GM18517 (cell line): Measurements from ENCODE around the gene ZNF223.
A peak's percentile ranks its signal among the peaks of the same experiment; 100 is the strongest.

Source experiments
- ATAC-seq: cut with Tn5 transposase; IDR thresholded peaks from one replicate; pipeline ENCODE4 v1.9.1; 2021; ENCODE audit warnings: mild to moderate bottlenecking, moderate library complexity; ENCODE audit not compliant: unreplicated experiment

ZNF223 gene

DNA sequence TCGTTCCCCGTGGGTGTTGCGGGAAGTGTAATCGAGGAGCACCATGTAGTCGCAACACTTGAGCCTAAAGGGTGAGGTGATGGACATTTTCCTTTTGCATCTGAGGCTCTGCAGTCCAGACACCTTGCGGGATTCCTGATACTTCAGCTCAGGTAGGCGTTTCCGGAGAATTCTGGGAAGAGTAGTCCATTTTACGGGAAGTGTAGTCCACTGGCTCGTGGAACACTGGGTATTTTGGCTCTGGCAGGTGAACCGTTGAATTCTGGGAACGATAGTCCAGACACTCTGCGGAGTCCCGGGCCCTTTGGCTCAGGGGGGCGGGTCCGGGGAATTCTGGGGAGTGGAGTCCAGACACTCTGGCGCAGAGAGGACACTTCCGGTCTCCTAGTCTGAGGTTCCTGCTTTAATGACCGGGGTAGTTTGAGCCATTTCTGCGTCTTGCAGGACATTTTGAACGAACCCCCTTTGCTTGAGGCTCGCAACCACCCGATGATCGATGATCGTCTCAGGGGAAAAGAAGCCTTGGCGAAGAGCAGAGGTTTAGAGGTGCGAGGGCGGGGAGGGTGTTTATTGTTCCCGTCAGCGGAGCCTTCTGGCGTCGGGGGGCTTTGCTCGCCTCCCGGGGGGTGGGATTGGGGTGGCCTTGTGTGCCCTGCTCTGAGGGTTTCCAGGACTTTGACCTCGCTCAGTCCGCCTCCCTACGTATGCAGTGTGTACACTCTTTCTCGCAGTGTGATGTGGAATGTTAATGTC lies at the start of gene ZNF223:
ZNF223 (plus strand) TSS at position 387 of the 753 bp plus-strand sequence. CDS start 3,141 bp downstream, outside the sequence.
- ATAC-seq: no peak

DNA sequence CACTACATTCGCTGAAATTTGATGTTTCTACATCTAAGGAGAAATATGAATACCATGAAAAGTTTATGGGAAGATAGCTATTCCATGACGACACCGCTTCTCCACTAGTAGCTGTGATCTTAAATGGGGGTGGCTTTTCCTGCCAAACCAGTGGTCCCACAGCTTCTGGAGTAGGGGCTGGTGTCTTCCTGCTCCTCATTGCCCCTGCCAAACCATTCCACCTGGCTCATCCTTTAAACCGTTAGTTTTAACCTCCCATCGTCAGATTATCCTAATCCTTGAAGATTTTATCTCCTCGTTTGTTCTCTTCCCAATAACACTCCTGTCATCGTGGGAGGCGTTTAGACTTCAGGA lies 49.6 kb upstream of the ZNF223 start:
- ATAC-seq: no peak

DNA sequence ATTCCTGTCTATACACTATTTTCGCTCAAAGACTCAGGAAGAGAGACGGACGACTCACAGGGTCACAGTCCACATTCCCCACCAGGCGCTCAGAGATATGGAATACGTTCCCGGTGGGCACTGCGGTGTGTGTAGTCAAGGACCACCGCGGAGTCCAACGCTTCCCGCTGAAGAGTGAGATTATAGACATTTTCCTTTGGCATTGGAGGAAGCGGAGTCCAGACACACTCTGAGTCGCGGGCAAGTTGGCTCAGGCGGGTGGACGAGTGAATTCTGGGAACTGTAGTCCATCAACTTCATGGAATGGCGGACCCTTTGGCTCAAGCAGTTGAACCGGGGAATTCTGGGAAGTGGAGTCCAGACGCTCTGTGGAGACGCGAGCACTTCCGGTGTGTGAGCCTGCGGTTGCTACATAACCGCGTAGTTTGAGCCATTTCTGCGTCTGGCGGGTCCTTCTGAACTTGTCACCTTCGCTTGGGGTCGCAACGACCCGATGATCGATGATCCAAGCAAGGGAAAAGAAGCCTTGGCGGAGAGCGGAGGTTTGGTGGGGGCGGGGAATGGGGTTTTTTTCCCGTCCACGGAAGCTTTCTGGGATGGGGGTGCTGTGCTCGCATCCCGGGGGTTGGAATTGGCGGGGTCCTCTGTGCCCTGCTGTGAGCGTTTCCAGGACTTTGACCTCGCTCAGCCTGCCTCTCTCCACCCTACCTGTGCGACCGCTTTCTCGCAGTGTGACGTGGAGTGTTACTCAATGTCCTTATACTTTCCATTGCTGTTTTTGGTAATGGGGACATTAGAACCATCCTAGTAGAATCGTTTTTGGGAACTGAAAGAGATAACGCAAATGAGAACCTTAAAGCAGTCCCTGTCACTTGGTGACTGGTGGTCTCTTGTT lies 49.0 kb upstream of the ZNF223 start, which contains the start of gene ZNF230:
ZNF230 (plus strand) TSS at position 392 of the 895 bp plus-strand sequence. CDS start 4,122 bp downstream, outside the sequence.
- ATAC-seq: peak; percentile 93

DNA sequence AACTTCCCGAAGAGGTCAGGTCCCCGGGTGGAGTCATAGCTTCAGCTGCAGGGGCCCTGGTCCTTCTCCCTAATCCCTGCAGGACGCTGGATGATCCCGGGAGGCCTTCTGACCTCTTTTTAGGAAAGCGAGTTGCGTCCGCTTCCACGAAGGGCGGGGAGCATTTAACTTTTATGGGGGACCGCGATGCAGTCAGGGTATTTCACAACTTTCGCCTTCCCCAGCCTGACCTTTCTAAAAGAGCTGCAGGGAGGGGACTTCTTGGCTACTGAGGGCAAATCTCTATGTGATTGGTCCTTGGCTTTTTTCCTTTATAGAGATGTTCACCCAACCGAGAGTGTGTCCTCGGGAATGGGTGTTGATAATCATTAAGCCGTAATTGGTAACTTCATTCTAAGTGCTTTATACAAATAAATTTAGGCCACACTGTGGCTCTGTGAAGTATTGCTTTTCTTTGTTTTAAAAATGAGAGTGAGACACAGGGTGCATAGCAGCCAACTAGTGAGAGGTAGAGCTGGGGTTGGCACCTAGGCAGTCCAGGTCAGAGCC lies 48.3 kb upstream of the ZNF223 start:
- peak; percentile 31 for ATAC-seq

DNA sequence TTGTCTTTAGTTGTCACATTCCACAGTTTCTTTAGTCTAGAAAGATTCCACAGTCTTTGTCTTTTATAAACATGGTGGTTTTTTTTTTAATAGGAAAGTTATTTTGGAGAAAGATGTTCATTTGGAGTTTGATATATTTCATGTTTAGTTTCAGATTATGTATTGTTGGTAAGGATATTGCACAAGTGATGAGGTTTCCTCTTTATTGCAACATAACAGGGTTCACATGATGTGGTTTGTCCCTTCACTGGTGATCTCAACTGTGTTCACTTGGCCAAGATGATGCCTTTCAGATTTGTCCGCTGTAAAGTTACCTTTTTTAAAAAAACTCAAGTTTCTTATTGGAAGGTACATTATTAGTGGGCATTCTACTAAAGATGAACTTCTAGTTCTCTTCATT lies 45.9 kb upstream of the ZNF223 start:
- ATAC-seq: no peak

DNA sequence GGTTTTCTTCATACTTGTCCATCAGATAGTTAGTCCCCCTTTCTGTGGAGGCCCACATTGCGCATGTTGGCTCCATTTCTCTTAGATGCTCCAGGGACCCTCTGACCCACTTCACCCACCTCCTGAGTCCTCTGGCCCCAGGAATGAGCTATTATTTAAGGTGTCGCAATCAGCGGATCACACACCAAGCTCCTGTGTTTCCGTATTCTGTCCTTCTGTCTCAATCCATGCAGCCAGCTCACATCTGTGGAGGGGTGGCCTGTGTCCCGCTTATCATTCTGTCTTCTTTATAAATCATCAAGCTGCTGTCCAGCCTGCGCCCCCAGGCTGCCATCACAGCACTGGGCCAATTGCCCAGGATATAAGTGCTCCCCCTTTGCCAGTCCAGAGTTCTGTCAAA lies 44.4 kb upstream of the ZNF223 start:
- ATAC-seq: no peak

DNA sequence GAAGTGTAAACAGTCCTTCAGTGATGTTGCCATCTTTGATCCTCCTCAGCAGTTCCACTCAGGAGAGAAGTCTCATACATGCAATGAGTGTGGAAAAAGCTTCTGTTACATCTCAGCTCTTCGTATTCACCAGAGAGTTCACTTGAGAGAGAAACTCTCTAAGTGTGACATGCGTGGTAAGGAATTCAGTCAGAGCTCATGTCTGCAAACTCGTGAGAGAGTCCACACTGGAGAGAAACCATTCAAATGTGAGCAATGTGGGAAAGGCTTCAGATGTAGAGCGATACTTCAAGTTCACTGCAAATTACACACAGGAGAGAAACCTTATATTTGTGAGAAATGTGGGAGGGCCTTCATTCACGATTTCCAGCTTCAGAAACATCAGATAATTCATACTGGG lies 41.4 kb upstream of the ZNF223 start:
- no peak for ATAC-seq

DNA sequence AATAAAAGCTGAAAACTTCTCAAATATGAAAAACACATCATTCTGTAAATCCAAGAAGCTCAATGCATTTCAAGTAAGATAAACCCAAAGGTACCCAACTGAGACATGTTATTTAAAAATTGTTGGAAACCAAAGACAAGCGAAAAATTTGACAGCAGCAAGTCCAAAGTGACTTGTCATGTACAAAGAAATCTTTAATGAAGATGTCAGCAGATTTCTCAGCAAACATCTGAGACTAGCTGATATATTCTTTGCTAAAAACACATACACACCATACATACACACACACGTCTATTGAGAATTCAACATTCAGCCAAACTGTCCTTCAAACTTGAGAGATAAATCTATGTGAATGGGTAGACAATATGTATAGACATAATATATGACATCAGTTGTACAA lies 32.3 kb upstream of the ZNF223 start:
- ATAC-seq: no peak

DNA sequence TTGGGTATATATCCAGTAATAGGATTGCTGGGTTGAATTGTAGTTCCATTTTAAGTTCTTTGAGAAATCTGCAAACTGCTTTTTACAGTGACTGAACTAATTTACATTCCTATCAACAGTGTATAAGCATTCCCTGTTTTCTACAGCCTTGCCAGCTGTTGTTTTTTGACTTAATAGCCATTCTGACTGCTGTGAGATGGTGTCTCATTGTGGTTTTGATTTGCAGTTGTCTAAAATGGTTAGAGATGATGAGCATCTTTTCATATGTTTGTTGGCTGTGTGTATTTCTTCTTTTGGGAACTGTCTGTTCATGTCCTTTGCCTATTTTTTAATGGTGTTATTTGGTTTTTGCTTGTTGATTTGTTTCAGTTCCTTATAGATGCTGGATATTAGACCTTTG lies 30.6 kb upstream of the ZNF223 start:
- no peak for ATAC-seq

DNA sequence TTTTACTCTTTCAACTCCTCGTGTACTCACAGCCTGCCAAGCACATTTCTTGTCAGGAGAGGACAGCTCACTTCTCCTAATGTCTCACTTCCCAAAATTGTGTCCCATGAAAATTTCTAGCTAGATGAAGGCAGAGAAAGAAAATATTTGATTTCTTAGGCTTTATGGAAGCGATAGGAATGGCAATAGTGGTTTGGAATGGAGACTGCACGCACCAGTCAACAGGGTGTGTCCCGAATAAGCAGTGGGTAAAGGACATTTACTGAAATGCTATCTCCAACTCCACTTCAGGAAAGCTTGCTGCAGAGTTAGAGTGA lies 27.0 kb upstream of the ZNF223 start:
- no peak for ATAC-seq

DNA sequence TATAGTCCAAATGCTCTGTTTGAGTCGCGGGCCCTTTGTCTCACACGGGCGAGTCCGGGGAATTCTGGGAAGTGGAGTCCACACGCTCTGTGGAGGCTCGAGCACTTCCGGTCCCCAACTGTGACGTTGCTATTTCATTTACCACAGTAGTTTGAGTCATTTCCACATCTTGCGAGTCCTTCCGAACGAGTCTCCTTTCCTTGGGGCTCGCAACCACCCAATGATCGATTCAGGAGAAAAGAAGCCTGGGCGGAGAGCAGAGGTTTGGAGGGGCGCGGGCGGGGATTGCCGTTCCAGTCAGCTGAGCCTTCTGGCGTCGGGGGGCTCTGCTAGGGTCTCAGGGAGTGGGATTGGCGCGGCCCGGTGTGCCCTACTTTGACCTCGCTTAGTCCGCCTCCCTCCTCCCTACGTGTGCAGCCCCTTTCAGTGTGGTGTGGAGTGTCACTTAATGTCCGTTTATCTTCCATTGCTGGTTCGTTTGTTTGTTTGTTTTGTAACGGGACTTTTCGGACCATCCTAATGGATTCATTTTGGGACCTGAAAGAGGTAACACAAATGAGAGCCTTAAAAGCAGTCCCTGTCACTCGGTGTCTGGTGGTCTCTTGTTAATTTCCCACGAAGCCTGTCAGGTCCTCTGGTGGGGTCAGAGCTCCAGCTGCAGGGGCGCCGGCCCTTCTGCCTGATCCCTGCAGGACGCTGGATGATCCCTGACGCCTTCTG lies 26.5 kb upstream of the ZNF223 start, which contains the start of gene ZNF222:
ZNF222 (plus strand) TSS at position 163 of the 720 bp plus-strand sequence; CDS start at position 221, 58 bp downstream.
- ATAC-seq: peak; percentile 89

DNA sequence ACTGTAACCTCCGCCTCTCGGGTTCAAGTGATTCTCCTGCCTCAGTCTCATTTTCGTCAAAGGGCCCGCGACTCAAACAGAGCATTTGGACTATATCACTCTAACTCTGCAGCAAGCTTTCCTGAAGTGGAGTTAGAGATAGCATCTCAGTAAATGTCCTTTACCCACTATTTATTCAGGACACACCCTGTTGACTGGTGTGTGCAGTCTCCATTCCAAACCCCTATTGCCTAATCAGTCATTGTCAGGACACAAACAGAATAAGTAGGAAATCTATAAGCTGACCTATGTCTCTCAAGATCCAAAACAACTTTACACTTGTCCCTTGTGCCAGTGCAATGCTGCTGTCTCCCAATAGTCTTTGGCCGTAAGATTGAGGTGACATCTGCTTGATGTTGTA lies 25.2 kb upstream of the ZNF223 start:
- ATAC-seq: no peak

DNA sequence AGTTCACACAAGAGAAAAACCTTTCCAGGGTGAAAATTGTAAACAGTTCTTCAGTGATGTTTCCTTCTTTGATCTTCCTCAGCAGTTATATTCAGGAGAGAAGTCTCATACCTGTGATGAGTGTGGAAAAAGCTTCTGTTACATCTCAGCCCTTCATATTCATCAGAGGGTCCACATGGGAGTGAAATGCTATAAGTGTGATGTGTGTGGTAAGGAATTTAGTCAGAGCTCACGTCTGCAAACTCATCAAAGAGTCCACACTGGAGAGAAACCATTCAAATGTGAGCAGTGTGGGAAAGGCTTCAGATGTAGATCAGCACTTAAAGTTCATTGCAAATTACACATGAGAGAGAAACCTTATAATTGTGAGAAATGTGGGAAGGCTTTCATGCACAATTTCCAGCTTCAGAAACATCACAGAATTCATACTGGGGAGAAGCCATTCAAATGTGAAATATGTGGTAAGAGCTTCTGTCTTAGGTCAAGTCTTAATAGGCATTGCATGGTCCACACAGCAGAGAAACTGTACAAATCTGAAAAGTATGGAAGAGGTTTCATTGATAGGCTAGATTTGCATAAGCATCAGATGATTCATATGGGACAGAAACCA lies 19.7 kb upstream of the ZNF223 start:
- ATAC-seq: no peak

DNA sequence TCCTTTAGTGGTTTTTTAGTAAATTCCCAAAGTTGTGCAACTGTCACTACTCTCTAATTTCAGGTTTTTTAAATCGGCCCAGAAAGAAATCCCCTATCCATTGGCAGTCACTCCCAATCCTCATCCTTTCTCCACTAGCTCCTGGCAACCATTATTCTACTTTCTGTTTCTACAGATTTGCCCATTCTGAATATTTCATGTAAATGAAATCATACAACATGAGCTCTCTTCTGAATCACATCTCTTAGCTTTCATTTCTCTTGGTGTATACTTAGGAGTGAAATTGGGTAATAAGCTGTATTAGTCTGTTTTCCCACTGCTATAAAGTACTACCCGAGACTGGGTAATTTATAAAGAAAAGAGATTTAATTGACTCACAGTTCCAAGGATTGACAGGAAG lies 9.7 kb upstream of the ZNF223 start:
- no peak for ATAC-seq

DNA sequence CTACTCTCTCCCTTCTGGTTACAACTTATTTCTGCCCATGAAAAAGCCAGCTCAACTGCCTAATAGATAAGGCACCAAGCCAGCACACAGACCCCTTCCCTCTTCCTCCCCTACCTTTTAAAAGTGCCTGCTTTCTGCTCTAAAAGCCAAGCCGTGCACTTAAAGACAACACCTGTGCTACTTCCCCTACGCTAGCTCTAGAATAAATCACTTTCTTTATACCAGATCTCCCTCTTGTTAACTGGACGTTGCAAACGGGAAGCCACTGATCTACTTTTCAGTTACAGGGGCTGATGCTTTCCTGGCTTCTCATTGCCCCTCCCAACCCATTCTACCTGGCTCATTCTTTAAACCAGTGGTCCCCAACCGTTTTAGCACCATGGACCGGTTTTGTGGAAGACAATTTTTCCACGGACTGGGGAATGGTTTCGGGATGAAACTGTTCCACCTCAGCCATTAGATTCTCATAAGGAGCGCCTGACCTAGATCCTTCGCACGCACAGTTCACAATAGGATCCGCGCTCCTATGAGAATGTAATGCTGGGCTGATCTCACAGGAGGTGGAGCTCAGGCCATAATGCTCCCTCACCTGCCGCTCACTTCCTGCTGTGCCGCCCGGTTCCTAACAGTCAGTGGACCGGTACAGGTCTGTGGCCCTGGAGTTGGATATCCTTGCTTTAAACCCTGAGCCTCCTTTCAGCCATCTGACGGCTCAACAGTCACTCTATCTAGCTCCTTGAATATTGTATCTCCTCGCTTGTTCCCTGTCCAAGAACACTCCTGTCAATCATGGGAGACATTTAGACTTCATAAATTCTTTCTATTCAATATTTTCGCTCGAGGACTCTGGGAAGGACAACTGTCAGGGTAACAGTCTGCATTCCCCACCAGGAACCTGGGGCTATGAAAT lies 841 bp upstream of the ZNF223 start:
- no peak for ATAC-seq

DNA sequence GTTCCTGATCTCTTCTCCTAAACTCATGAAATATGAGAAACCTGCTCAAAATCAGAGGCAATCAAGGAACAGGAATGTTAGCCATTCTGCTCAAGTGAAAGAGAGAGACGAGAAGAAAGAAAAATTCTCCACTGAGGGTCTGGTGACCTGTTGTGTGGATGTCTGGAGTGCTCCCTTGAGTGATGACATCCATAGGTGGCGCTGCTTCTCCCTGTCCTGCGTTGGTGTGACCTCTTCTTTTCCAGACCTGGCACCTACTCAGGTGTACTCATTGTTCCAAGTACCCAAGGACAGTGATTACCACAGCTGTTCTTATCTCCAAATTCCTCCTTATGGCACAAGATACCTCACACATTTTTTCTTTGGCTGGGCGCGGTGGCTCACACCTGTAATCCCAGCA lies 4.0 kb downstream of the ZNF223 start:
- no peak for ATAC-seq

DNA sequence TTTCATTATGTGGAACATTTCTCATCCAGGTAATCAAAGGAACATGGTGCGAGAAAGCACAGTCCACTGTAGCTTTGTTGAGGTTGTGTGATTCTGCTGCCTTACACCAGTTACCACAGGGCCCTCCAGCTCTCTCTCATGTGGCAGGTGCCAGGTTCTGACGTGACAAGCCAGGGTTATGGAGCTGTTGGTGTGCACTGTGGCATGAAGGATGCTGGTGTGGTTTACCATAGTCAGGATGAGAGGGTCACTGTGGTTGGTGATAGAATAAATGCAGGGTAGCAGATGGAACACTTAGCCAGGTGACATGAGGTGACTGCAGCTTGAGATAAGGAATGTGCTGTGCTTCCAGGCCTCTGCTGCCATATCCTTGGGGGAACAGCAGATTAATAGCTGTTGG lies 7.4 kb downstream of the ZNF223 start:
- no peak for ATAC-seq

DNA sequence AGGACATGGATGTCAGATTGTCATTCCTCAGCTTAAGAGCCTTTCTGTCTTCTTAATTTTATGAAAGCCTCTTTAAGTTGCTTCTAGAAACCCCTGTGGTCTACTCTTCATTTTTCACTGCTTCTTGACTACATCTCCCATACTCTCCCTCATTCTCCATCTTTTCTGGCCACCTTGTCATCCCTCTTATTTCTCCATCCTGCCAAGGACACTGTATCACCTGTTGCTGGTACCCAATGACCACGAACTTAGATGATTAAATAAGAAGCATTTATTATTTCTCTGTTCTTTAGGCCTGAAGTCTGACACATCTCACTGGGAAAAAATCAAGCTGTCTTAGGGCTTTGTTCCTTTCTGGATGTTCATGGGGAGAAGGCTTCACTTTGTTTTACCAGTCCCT lies 9.2 kb downstream of the ZNF223 start:
- ATAC-seq: no peak

DNA sequence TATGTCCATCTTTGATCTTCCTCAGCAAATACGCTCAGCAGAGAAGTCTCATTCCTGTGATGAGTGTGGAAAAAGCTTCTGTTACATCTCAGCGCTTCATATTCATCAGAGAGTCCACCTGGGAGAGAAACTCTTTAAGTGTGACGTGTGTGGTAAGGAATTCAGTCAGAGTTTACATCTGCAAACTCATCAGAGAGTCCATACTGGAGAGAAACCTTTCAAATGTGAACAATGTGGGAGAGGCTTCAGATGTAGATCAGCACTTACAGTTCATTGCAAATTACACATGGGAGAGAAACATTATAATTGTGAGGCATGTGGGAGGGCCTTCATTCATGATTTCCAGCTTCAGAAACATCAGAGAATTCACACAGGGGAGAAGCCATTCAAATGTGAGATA lies 14.5 kb downstream of the ZNF223 start:
- ATAC-seq: no peak

DNA sequence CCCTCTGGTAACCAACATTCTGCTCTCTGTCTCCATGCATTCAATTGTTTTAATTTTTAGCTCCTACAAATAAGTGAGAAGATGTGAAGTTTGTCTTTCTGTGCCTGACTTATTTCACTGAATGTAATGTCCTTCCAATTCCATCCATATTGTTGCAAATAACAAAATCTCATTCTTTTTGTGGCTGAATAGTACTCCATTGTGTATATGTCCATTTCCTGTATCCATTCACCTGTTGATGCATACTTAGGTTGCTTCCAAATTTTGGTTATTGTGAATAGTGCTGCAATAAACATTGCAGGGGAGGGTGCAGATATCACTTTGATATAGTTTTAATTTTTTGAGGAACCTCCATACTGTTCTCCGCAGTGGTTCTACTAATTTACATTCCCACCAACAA lies 17.6 kb downstream of the ZNF223 start:
- no peak for ATAC-seq
